GM21723 (cell line): ENCODE measurements around the gene SCFD2.

Experiments used
- ATAC-seq: cut with Tn5 transposase; IDR thresholded peaks from one replicate; pipeline ENCODE4 v1.9.1; 2021; ENCODE audit warnings: mild to moderate bottlenecking, moderate library complexity; ENCODE audit not compliant: unreplicated experiment

The SCFD2 gene

DNA sequence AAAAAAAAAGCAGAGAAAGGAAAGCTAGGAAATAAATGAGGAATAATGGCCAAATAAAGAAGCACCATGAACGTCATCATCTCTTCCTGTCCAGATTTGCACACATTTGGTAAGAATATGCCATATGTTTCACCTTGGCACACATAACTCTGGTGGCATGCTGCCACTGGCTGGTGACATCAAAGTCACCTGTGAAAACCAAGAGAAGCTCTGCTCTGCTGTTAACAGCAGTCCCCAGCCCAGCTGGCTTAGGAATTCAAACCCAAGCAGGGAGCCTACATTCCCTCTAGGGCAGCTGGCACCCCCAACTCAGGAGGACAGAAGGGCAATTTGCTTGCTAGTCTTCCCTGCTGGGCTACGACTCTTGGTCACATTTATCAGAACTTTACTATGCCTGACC lies 426.1 kb downstream of the SCFD2 start:
- ATAC-seq = no peak

DNA sequence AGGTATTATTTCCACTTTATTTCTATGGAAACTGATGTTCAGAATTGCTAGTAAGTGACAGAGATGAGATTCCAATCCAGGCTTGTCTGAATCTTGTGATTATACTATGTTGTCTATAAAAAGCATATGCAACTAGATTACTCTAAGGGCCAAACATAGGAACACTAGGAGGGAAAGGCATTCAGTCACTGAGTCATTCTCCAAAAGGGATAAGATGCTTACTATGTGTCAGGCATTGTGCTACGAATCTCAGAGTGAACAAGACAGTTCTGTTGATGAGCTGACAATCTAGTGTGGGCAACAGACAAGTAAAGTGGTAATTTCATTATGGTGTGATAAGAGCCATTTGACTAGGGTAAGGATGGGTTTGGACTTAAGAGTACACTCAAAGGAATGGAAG lies 426.5 kb downstream of the SCFD2 start:
- ATAC-seq = no peak

DNA sequence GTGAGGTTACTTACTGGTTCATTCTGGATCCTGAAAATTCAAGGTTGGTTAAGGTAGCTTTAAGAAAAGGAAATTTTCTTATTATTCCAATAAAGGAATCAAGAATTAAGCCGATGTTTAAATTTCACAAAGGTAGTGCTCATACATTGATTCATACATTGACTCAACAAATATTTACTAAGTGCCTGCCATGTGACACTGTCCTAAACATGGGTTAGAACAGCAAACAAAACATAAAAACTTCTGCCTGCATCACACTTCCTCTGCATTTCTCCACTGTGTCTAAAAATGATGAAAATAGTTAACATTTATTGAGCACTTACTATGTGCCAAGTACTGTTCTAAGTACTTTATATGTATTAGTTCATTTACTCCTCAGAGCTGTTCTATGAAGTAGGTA lies 428.0 kb downstream of the SCFD2 start:
- no peak for ATAC-seq

DNA sequence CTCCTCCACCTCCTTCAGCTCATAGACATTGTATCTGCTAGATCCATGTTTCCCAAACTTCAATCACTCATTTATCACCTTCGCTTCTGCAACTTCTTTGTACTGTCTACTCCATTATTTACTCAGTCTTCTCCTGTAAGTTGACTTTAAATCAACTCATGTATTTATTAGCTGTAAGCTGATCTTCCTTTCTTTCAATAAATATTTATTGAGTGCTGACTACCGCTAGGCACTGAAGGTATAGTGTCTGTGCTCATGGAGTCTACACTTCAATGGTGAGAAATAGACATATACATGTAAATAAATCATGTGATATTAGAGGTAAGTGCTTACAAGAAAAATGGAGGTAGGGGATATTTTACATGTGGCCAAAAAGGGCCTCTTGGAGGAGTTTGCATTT lies 429.1 kb downstream of the SCFD2 start:
- ATAC-seq = no peak

DNA sequence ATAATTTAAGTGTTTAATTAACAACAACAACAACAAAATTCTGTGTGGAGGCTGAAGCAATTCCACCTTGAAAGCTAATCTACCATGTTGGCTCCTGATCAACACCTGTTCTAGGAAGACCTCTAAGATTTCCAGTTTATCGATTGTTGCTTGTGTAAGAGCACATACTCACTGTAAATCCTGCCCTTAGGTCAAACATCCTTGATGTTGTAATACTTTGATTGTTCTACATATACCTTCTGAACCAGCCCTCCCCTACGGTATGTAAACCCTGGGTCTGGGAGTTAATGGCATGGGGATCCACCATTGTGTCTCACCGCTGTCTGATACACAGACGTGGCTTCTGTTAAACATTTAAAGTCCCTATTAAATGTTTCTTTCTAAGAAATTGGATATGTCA lies 430.5 kb downstream of the SCFD2 start:
- ATAC-seq = no peak

DNA sequence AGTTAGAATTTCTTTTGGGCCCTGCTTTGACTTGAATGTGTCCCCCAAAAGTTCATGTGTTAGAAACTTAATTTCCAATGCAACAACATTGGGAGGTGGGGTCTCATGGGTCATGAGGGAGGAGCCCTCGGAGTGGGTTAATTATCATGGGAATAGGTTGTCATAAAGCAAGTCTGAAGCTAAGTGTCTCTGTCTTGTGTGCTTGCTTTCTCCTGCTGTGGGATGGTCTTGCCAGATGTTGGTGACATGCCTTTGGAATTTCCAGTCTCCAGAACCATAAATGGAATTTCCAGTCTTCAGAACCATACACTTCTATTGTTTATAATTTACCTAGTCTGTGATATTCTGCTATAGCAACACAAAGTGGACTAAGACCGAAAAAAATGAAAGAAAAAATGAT lies 432.1 kb downstream of the SCFD2 start:
- no peak for ATAC-seq

DNA sequence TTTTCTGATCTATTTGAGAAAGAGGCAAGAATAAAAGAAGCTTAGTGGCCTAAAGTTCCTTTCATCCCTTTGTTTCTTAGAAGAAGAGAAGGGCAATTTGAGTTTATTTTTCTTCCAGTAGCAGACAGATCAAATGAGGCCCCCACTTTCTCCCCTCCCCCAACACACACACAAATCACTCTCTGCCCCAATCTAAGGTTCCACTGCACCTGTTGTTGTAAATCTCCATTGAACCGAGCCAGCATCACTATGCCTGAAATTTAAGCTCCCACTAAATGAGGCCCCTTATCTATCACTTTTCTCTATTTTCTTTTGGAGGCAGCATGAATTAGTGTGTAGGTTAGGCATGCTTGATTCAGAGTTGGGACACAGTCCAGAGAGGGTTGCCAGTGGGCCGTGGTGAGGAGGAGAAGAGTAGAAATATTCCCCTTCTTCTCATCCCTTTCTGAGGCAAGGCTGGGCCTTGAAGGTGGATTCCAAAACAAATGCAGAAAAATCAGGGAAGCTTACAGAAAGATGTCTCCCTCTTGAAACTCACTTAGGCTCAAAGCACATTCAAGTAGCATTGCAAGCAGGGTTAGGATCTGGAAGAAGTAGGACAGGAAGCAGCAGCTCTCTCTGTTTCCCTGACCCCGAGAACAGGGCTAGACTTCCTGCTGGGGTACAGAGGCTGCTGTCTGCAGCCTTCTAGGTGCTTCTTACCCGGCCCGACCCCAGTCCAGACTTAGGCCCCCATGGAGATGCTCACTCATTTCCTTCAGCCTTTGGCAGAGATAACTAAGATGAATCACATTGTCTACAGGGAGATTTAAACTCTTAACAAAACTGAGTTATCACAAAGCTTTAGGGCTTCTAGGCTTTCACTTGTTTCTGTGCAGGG lies 433.0 kb downstream of the SCFD2 start:
- ATAC-seq = no peak

DNA sequence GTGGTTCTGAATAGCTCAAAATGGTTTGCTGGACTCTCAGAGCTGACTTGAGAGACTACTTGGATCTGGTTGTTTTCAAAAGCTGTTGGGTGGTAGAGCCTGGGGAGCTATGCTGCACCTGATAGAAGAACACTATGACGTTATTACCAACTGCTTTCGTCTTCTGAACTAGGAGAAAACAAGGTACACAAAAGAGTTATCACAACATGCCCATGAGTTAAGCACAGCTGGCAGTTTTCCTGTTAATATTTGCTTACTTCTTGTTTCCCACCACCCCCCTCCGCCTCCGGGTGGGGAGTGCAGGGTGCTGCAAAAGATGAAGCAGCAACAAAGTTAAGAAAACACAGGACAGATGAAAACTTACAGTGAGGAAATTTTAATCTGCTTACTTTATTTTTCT lies 434.6 kb downstream of the SCFD2 start:
- no peak for ATAC-seq

DNA sequence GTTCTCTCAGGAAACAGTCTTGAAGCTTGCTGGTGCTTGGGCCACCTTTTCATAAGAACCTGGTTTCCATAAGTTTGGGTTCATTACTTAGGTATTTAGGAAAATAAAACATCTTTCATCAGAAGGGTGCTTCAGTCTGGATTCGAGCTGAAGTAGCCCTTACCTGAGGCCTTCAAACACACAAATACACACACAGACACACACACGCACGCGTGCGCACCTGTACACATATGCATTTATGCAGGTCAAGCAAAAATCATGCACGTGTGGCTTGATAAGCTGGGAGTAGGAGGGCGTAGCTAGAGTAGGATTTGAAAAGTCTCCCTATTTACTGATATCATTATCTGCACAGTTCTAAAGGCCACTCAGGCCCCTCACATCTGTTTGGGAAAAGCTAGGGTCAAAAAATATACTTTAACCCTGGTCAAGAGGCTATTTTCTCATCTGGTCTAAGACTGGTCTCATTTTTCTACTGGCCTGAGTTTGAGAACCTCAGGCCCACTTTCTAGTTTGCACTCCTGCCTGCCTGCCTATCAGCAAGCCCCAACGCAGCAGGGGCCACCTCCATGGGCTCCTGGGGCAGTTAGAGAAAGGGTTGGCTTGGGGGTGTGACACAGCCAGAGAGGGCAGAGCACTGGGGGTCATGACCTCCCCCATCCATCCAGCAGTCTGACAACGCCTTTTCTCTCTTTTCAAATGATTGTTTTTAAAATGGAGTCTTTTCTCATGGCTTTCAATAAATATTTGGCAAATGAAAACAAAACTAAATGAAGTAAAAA lies 439.5 kb downstream of the SCFD2 start:
- no peak for ATAC-seq

DNA sequence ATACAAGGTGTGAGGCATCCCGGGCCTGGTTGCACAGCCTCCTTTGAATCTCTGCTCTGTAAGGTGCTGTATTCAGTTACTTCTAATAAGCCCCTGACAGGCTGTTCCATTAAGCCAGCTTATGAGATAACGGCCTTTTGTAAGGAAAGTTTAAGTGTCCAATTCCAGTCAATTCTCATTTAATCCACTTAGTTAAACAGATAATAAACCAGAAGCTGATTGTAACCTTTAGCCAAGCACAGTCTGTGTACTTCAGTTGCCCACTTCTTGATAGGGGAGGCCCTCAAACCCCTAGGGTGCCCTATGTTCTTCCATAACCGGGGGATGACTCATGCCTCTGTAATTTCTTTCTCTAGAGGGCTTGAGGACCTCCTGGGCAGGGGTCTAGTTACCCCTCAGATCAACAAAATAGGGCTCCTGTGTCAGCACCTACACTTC lies 440.3 kb downstream of the SCFD2 start:
- ATAC-seq = no peak

DNA sequence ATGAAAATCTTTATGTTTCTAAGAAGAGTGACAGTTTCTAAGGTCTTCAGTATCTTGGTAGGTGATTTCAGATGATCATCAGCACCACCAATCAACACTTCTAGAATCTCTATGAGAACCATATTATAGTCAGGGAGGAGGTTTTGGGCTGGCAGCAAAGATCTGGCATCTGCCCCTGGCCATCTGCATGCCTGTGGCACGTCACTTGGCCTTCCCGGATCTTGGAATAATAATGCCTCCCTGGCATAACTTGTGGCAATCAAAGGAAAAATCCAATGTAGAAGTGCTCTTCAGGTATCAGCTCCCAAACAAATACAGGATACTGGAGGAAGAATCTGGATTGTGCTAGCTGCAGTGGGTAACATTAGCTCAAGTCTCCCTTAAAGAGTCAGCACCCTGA lies 446.4 kb downstream of the SCFD2 start:
- no peak for ATAC-seq

DNA sequence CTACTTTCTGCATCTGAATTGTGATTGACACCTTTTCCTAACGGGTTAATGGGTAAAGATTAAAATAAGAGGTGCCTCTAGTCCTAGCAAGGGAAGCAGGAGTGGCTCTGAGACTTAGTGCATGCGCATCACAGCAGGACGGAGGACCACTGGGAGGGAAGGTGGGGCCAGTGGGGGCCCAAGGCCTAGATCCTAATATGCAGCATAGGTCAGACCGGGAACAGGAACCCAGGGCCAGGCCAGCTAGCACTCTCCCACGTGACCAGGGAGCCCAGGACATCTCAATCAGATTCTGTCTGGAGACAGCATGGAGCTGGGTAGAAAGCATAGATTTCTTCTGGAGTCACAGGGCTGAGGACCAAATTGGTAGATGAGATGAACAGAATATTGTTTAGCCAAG lies 448.0 kb downstream of the SCFD2 start:
- ATAC-seq = no peak

DNA sequence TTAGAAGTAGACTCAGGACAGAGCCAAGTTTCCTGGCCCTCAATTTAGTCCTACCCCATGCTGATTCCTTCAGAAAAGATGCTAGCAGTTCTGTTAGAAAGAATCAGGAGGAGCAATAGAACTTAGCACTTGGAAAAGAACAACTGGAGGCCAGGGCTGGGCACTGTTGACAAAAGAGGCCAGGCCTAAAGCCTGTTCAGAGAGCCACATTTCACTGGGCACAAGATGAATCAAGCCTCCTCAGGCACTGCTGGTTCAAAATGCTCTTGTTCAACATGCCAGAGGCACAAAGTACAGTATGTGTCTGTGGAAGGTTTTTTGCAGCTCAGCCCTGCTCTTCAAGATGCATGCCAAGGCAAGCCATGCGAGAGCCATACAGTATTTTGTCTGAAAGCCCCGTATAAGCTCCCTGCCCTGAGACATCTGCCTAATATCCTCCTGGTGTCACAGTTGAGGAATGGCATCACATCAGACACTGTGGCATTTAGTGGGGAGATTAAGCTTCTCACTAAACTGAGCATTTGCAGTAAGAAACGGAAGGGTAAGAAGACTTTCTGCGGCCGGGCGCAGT lies 450.0 kb downstream of the SCFD2 start:
- ATAC-seq = no peak

DNA sequence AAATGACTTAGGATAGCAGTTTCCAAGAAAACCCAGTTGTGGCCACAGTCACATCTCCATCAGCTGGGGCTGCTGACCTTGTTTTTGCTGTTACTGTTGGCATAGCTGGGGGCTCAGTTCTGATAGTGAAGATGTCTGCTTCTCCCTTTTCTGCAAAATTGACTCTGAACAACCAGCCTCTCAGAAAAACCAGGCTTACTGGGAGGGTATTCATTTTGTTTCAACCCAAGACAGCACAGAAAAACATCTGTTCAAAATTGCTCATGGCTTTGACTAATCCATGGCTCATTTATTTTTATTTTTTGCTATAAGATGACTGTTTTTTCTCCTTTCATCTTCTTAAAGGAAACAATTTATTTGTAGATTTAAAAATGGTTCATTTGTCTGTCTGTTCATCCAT lies 450.7 kb downstream of the SCFD2 start:
- ATAC-seq = no peak

DNA sequence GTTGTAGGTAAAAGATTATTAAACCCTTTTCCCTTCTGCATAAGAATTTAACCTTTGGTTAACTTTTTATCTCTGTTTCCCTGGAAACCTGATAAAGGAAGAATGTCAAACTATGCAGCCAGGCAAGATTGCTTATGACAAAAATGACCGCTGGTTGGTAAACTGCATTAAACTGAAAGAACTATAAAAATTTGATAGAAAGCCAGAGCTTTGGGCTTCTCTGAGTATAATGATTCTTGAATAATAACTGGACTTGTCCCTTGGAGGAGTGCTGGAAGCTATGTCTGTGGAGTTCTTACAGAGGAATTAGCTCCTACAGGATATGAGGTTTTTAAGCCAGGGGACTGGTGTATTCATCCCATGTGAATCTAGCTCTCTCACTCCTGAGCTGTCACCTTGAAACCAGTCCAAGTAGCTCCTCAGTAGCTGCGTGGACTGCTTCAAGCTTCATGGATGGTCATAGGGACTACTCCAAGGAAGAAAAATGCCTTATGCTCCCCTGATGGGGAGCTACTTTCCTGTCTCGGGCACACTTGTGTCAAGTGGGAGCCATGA lies 451.7 kb downstream of the SCFD2 start:
- ATAC-seq = no peak

DNA sequence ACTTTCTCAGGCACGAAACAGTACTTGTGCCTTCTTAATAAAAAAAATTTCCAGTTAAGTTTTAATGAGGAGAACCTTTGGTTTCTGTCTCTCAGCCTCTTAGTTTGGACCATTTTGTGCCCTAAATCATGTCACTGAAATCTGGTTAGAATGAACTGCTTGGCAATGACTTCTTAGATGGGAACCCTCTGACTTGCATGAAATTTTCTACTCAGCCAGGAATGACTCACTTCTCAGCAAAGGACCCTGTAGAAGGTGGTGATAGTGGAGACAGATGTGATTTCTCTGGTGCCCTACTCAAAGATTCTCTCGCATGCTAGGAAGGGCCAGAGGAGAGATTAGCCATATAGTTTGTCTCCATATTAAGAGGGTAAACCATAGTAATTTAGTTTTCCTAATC lies 453.3 kb downstream of the SCFD2 start:
- ATAC-seq = no peak

DNA sequence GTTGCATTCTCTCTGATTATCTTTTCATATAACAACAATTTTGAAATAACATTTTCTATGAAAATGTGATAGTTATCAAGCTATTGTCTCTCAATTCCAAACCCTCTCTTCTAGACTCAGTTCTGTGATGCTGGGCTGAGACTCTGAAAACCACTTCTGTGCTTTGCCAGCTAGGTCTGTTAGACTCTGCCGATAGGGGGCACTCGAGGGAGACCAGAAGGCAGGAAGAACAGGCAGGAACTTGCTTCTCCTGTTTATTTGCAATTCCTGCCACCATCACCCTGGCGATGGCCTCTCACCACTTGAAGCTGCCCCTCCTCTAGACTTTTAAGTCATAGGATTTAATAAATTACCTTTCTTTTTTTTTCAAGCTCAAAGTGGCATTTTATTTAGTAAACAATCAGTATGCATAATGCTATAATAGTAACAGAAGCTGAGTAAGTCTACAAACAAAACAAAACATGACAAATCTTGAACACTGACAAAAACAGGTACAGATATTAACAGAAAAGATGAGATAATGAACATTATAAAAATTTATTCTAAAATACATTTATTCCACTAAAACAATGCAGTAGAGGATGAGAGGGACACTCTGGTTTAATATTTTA lies 454.1 kb downstream of the SCFD2 start:
- ATAC-seq = peak; percentile 83

DNA sequence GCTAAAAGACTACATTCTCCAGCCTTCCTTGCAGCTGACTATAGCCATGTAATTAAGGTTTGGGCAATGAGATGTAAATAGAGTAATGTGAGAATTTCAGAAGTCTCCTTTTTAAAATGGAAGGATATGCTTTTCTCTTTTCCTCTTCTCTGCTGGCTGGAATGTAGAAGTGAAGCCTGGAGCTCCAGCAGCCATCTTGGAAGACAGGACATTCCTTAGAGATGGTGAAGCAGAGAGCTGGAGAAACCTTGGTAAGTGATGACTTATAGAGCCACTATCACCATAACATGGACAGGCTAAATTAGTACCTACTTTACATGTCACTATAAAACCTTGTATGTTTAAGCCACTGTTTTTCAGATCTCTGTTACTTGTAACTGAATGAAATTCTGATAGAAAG lies 455.7 kb downstream of the SCFD2 start:
- no peak for ATAC-seq

DNA sequence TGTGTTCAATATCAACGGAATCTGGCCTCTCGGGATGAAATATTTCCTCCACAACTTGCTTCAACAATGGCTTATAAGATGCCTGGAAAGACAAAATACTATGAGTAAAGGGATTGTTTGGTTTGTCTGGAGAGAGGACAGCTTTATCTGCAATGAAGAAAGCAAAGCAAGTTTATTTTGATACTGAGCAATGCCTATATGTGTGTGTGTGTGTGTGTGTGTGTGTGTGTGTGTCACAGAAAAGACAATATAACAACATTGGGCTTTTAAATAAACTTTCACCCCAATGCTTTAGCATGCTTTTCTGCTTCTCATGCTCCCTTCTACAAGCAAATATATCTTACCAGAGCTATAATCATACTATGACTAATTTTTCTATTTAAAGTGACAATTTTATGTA lies 458.4 kb downstream of the SCFD2 start:
- ATAC-seq = no peak

DNA sequence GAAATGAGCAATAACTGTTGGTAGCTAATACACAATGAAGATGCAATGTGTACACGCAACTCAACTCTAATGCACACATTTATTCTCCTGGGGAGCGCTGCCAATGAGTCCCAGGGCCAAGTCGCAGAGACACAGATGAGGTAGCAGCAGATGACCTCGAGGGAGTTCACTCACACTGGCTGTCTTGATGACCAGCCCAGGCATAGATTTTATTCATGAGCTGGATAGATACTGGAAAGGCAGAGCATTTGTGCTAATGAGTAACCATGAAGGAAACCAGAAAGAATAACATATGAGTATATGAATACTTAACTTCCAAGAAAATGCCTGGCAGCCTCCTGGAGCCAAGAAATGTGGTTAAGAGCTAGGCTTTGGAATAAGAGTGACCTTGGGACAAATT lies 461.4 kb downstream of the SCFD2 start:
- no peak for ATAC-seq

DNA sequence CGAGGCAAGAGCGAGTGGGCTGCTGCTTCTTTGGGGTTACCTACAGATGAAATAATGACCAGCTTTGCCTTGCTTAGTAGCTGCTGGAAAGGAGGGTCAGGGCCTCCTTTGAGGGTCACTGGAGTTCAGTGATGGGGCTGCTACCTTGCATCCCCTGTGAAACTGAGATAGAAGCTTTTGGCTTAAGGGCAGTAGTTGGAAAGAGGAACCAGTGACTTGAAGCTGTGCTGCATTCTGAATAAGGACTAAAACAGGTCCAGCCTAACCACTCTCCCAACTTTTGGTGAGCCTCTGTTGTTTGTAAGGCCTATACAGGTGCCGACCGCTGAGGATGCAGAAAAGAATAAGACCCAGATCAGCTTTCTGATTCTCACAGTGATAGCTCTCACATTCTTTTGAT lies 462.6 kb downstream of the SCFD2 start:
- no peak for ATAC-seq
